K562 (cell line): ENCODE data around the gene HOXB3. TPM values are rescaled to one million over a fixed set of nuclear protein-coding genes. Genes with fewer than 3 reads are reported as not detected.

Experiments
- ARID4B ChIP-seq: sonication (generic); formaldehyde crosslinking; IDR thresholded peaks from 2 replicates; pipeline ENCODE4 v1.8.0; 2022; ENCODE audit warnings: mild to moderate bottlenecking, missing genetic modification reagents
- CXXC5 ChIP-seq: fragments of 250-450 bp; sonication (Bioruptor Pico); IDR thresholded peaks from 2 replicates; pipeline ENCODE4 v1.8.0; 2022; ENCODE audit warnings: inconsistent platforms, mild to moderate bottlenecking, moderate library complexity
- E2F6 ChIP-seq, 2 experiments: IDR thresholded peaks; 2 replicates each; pipeline ENCODE4 v1.6.1; 2011; ENCODE audit warnings: borderline replicate concordance in 1 of 2, control low read depth in 1 of 2, low read depth in 1 of 2, low read length in 1 of 2, mild to moderate bottlenecking in 1 of 2, mixed read lengths in 1 of 2, moderate library complexity in 1 of 2; ENCODE audit not compliant: insufficient read depth in 1 of 2, insufficient read length in 1 of 2, poor library complexity in 1 of 2, severe bottlenecking in 1 of 2; ENCODE audit errors: extremely low read depth in 1 of 2
- ELF2 ChIP-seq: fragments of 250-450 bp; sonication (Bioruptor Pico); IDR thresholded peaks from 2 replicates; pipeline ENCODE4 v1.5.0; 2021; ENCODE audit warnings: mild to moderate bottlenecking
- HLTF ChIP-seq: fragments of 450-650 bp; IDR thresholded peaks from 2 replicates; pipeline ENCODE4 v1.6.1; 2016
- MCM2 ChIP-seq: fragments of 450-650 bp; IDR thresholded peaks from 2 replicates; pipeline ENCODE4 v1.6.1; 2017; ENCODE audit warnings: low read depth, mild to moderate bottlenecking
- MED1 ChIP-seq: sonication (generic); formaldehyde crosslinking; IDR thresholded peaks from 2 replicates; pipeline ENCODE4 v1.8.1; 2023; ENCODE audit warnings: missing genetic modification reagents, borderline replicate concordance
- PHF8 ChIP-seq: fragments of 200-600 bp; sonication (generic); IDR thresholded peaks from 2 replicates; pipeline ENCODE4 v1.6.1; 2012; ENCODE audit warnings: mixed run types, mild to moderate bottlenecking, inconsistent platforms, low read length, moderate library complexity, borderline replicate concordance
- PHTF2 ChIP-seq: fragments of 250-450 bp; sonication (Bioruptor Pico); IDR thresholded peaks from 2 replicates; pipeline ENCODE4 v1.5.0; 2021; ENCODE audit warnings: mild to moderate bottlenecking
- PML ChIP-seq: IDR thresholded peaks from 2 replicates; pipeline ENCODE4 v1.6.1; 2012; ENCODE audit warnings: low read length, inconsistent platforms
- POLR2AphosphoS5 ChIP-seq: IDR thresholded peaks from 2 replicates; pipeline ENCODE4 v1.6.1; 2011; ENCODE audit warnings: mild to moderate bottlenecking, low read depth, low read length, moderate library complexity; ENCODE audit not compliant: control insufficient read depth, insufficient read depth
- POLR2H ChIP-seq: IDR thresholded peaks from 2 replicates; pipeline ENCODE4 v1.6.1; 2016; ENCODE audit warnings: missing genetic modification characterization, low read depth, mild to moderate bottlenecking, control low read depth, missing compliant biosample characterization, moderate library complexity
- PYGO2 ChIP-seq: fragments of 450-650 bp; IDR thresholded peaks from 2 replicates; pipeline ENCODE4 v1.6.1; 2016; ENCODE audit warnings: mild to moderate bottlenecking, missing genetic modification characterization, moderate library complexity, missing compliant biosample characterization
- RBM22 ChIP-seq: fragments of 200-400 bp; formaldehyde crosslinking; IDR thresholded peaks from 2 replicates; pipeline ENCODE4 v1.6.1; 2018; ENCODE audit warnings: low read length, low read depth; ENCODE audit not compliant: poor library complexity, severe bottlenecking
- TAF1 ChIP-seq: IDR thresholded peaks from 2 replicates; pipeline ENCODE4 v1.6.1; 2011; ENCODE audit warnings: mild to moderate bottlenecking, low read length, moderate library complexity; ENCODE audit not compliant: insufficient read depth, control insufficient read depth, severe bottlenecking; ENCODE audit errors: extremely low read depth
- ZFX ChIP-seq: sonication (generic); formaldehyde crosslinking; IDR thresholded peaks from 2 replicates; pipeline ENCODE4 v1.8.0; 2022; ENCODE audit warnings: mild to moderate bottlenecking, missing genetic modification reagents, moderate library complexity
- ZNF263 ChIP-seq: sonication (generic); formaldehyde crosslinking; IDR thresholded peaks from 2 replicates; pipeline ENCODE4 v1.8.0; 2022; ENCODE audit warnings: mild to moderate bottlenecking, missing genetic modification reagents, borderline replicate concordance
- ZNF444 ChIP-seq: fragments of 250-450 bp; sonication (Bioruptor Pico); IDR thresholded peaks from 2 replicates; pipeline ENCODE4 v1.4.0; 2020; ENCODE audit warnings: mild to moderate bottlenecking, moderate library complexity
- ZNF668 ChIP-seq: fragments of 250-450 bp; sonication (Bioruptor Pico); IDR thresholded peaks from 2 replicates; pipeline ENCODE4 v1.8.0; 2022; ENCODE audit warnings: mild to moderate bottlenecking, inconsistent platforms
- polyA plus RNA-seq, 8 experiments: library from polyadenylated mRNA; depleted of rRNA in 4 of 8; stranded (reverse) in 5 of 8; unstranded in 3 of 8; fragments of >200 nt; fragmentation: Nextera tagmentation in 2 of 8; fragmentation: Illumina TruSeq in 1 of 8; extraction: Ambion mirVana in 2 of 8; extraction: Trizol in 1 of 8; gene quantifications; 2 replicates each; pipeline versions ENCODE4 v1.2.1 to v1.2.3, GENCODE V29; 2011 to 2014; ENCODE audit warnings: inconsistent platforms in 1 of 8, missing spikeins in 1 of 8
- total RNA-seq, 7 experiments: library from RNA; depleted of rRNA in 6 of 7; stranded (reverse); fragments of >200 nt in 6 of 7; fragmentation: Illumina TruSeq in 2 of 7; extraction: Trizol in 2 of 7; gene quantifications; 2 replicates each; pipeline versions ENCODE4 v1.2.1 to v1.2.3, GENCODE V29; 2011 to 2021; ENCODE audit warnings: low replicate concordance in 1 of 7
- TF ChIP-seq, protein P1 (sequence below): fragments of 450-650 bp; conservative IDR thresholded peaks from 2 replicates; pipeline ENCODE4 v1.6.1; 2016; ENCODE audit warnings: missing genetic modification characterization, low read depth, mild to moderate bottlenecking, control low read depth, missing compliant biosample characterization

Gene HOXB3
- total and polyA plus RNA-seq, 9 of the 15 experiments (the other 6 are each of a cell fraction or from before 2014, with no cell fraction given), result 2.4 to 41.3 (median 20.2) TPM

- TF ChIP-seq POLR2H (peak; percentile 68), POLR2AphosphoS5 (peak; percentile 70), RBM22 (peak; percentile 34), ARID4B (CRISPR knock-in tag) (0 out of 2 replicates have a peak, but pooled peaks have one; percentile 47), ZNF263 (no peak), CXXC5 (CRISPR knock-in tag) (peak; percentile 54), ELF2 (CRISPR knock-in tag) (0 out of 2 replicates have a peak, but pooled peaks have one; percentile 17), PHF8 (peak; percentile 70; the same call in 1 of the 2 replicates), PML (0 out of 2 replicates have a peak, but pooled peaks have one; percentile 21), PHTF2 (CRISPR knock-in tag) (no peak), MED1 (CRISPR knock-in tag) (no peak), HLTF (no peak), ZFX (peak; percentile 64), PYGO2 (tag) (no peak), ZNF444 (CRISPR knock-in tag) (peak; percentile 46; the same call in 1 of the 2 replicates), MCM2 (no peak), ZNF668 (CRISPR knock-in tag) (no peak), TAF1 (peak; percentile 85), E2F6 (IDR thresholded peaks at IDR 0.05; ENCODE audit: borderline replicate concordance in 1 of 2, extremely low read depth in 1 of 2, insufficient read depth in 1 of 2, insufficient read length in 1 of 2, low read depth in 1 of 2, low read length in 1 of 2, poor library complexity in 1 of 2, severe bottlenecking in 1 of 2) (peak in 1 of 2 experiments; percentile 44)
- TF ChIP-seq, protein P1, sequence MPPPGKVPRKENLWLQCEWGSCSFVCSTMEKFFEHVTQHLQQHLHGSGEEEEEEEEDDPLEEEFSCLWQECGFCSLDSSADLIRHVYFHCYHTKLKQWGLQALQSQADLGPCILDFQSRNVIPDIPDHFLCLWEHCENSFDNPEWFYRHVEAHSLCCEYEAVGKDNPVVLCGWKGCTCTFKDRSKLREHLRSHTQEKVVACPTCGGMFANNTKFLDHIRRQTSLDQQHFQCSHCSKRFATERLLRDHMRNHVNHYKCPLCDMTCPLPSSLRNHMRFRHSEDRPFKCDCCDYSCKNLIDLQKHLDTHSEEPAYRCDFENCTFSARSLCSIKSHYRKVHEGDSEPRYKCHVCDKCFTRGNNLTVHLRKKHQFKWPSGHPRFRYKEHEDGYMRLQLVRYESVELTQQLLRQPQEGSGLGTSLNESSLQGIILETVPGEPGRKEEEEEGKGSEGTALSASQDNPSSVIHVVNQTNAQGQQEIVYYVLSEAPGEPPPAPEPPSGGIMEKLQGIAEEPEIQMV (tag), result no peak
Measured at GRCh38 chr17:48541577-48542113, 48.4 kb downstream of the HOXB3 start (continued).
